ENCODE results near the gene PITPNM1.

- TF ChIP-seq CTCF (conservative IDR thresholded peaks at IDR 0.05 in 1 of 2, IDR thresholded peaks at IDR 0.05 in 1 of 2; ENCODE audit: low read depth in 1 of 2, low read length in 2 of 2) (no peak), EZH2 (IDR thresholded peaks at IDR 0.05; ENCODE audit: low read length, missing control alignments) (no peak)
These were observed 17.2 kb upstream of the PITPNM1 start for GRCh38 chr11:67522338-67522737.

Measured in fibroblast of lung (primary cell).